Measurements from ENCODE around the gene AGPS.

AGPS gene

DNA sequence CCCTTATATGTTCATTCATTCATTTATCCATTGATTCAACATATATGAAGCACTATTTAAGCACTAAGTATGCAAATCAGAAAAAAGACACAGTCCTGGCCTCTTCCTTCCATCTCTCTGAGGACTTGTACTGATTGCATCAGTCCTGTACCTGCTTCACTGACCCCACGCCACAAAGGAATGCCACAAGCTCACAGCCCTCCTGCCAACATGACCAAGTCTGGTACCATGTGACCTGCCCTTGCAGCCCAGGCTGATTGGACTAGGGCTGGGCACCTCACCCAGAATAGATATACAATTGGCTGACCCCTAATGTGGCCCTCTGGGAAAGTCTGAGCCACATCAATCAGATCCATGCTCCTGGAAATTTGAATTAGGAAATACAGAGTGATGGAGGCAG is 196.6 kb downstream of the AGPS start:
- no peak overlapping the region for H3K9ac ChIP-seq

DNA sequence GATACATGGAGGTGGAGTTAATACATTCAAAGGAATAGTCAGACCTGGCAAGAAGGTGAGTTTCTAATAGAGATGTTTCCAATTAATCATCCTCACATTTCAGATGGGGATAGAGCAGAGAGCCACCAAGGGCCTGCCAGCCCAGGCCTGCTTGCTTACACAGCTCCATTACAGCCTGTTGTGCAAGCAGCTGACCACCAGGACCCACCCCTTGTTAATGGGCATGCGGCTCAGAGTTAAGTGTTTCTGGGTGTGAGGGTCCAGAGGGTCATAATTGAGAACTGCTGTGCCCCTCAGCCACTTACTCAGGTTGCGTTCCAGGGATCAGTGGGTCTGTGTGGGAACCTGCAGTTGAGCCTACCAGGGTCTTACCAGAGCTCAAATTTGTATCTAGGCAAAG is 199.8 kb downstream of the AGPS start:
- H3K4me2 ChIP-seq: no peak overlapping the region
- no peak overlapping the region for H3K9ac ChIP-seq
- no peak for TF ChIP-seq Cebpa-rat (IDR thresholded peaks at IDR 0.05)

More for the DNA sequence above, 196.6 kb downstream of the AGPS start:
- TF ChIP-seq Cebpa-rat (IDR thresholded peaks at IDR 0.05): no peak
- Histone ChIP-seq H3K9me3 (replicated peaks in 1 of 11) (no peaks in the 10 kb centered on the region), H3K27ac (no peak overlapping the region), H3K4me2 (no peak overlapping the region), H4K20me1 (no peaks in the 10 kb centered on the region), H3K4me3 (no peak overlapping the region), H3K36me3 (no peaks in the 10 kb centered on the region), H3K27me3 (no peaks in the 10 kb centered on the region), H3K4me1 (0 out of 20 replicates have a peak, but pooled peaks cover 0 to 2% (median 0%) of the 10 kb centered on the region in 10 experiments)

DNA sequence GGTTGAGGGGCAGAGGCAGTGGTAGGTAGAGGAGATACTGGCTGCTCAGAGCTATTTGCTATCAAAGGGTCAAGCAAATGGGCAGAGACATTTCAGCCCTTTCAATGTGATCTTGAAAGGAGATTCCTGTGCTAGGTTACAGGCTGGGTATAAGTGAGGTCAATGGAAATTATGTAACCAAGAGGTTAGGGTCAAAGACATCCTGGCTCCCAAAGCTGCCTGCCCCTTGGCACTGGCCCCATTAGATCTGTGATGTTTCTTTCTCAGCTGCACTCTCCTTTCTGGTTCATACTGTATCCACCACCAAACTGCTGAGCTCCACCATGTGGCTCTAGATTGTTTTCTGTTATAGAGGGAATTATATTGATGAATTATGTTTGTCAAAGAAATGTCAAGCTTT is 200.4 kb downstream of the AGPS start:
- no peak for TF ChIP-seq Cebpa-rat (IDR thresholded peaks at IDR 0.05)

More for the DNA sequence above, 199.8 kb downstream of the AGPS start:
- H3K4me3 ChIP-seq: no peak overlapping the region
- H3K4me1 ChIP-seq: 0 out of 20 replicates have a peak, but pooled peaks cover 0 to 2% (median 0%) of the 10 kb centered on the region in 10 experiments
- H3K36me3 ChIP-seq: no peaks in the 10 kb centered on the region
- no peaks in the 10 kb centered on the region for H3K9me3 ChIP-seq (replicated peaks in 1 of 11)
- no peak overlapping the region for H3K27ac ChIP-seq
- no peaks in the 10 kb centered on the region for H3K27me3 ChIP-seq
- H4K20me1 ChIP-seq: no peaks in the 10 kb centered on the region

DNA sequence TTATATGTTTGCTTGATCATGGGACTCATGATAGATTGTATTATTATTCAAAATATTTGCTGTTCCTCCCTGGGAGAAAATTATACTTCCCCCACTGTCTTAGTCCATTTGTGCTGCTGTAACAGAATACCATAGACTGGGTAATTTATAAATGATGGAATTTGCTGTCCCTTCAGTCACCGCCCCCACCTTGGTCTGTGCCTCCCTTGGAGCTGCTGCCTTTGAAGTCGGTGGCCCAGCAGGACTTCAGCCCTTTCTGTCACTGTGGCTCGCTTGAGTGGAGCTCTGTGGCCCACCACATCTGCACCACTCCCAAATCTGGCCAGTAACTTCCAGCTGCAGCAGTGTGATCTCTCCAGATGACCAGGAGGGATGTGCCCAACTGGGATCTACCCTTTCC is 200.8 kb downstream of the AGPS start:
- no peaks in the 10 kb centered on the region for H3K9me3 ChIP-seq (replicated peaks in 1 of 11)
- H4K20me1 ChIP-seq: no peaks in the 10 kb centered on the region
- no peak for TF ChIP-seq Cebpa-rat (IDR thresholded peaks at IDR 0.05)
- no peak overlapping the region for H3K9ac ChIP-seq
- H3K27me3 ChIP-seq: no peaks in the 10 kb centered on the region
- H3K27ac ChIP-seq: no peak overlapping the region
- H3K36me3 ChIP-seq: no peaks in the 10 kb centered on the region
- no peak overlapping the region for H3K4me3 ChIP-seq
- no peak overlapping the region for H3K4me2 ChIP-seq
- 0 out of 20 replicates have a peak, but pooled peaks cover 0 to 2% (median 0%) of the 10 kb centered on the region in 10 experiments for H3K4me1 ChIP-seq

More for the DNA sequence above, 200.4 kb downstream of the AGPS start:
- H3K9ac ChIP-seq: no peak overlapping the region
- H3K4me3 ChIP-seq: no peak overlapping the region
- H3K4me2 ChIP-seq: no peak overlapping the region
- 0 out of 20 replicates have a peak, but pooled peaks cover 0 to 2% (median 0%) of the 10 kb centered on the region in 10 experiments for H3K4me1 ChIP-seq
- no peak overlapping the region for H3K27ac ChIP-seq
- H3K27me3 ChIP-seq: no peaks in the 10 kb centered on the region
- no peaks in the 10 kb centered on the region for H3K9me3 ChIP-seq (replicated peaks in 1 of 11)
- no peaks in the 10 kb centered on the region for H3K36me3 ChIP-seq
- H4K20me1 ChIP-seq: no peaks in the 10 kb centered on the region
